HepG2 (cell line): ENCODE data around the gene SPATC1L. TPM values are rescaled to one million over a fixed set of nuclear protein-coding genes. Genes with fewer than 3 reads are reported as not detected.

Experiments used
- ATAC-seq: fragments of 200-7000 bp; cut with Tn5 transposase; 3 replicates; pipeline ENCODE4 v1.9.1; 2020; ENCODE audit warnings: mild to moderate bottlenecking, moderate library complexity
- BruUV-seq: library from RNA; stranded (reverse); fragments of 400-500 nt; replicated peaks from 2 replicates; lab custom pipeline; 2021; lab: Mats Ljungman, UMichigan
- CTCF ChIA-PET: fragments of 300-600 bp; formaldehyde crosslinking; extraction: SDS; loops from one replicate; lab custom pipeline; 2021; ENCODE audit warnings: low total read pairs, inconsistent platforms, low intra/inter-chr PET ratio; lab: Yijun Ruan, JAX
- POLR2A ChIA-PET: fragments of 350-600 bp; sonication (Branson Sonifier 250); formaldehyde crosslinking; loops from one replicate; lab custom pipeline; 2020; ENCODE audit warnings: antibody characterized with exemption, inconsistent platforms; lab: Yijun Ruan, JAX
- DNase-seq: peaks from one replicate; pipeline ENCODE4 v3.0.0-alpha.2; 2015; ENCODE audit warnings: low spot score
- FAIRE-seq: peaks from 3 replicates; lab custom pipeline; 2011; peaks lifted over from hg19 to GRCh38; lab: Jason Lieb, UNC
- H2AFZ ChIP-seq: one replicate; pipeline ENCODE4 v1.6.1; 2011; ENCODE audit warnings: low read length, inconsistent platforms
- H3K27ac ChIP-seq: fragments of 300-600 bp; 3 replicates; pipeline ENCODE4 v1.8.0; 2011; ENCODE audit warnings: mixed run types, mild to moderate bottlenecking, mixed read lengths, low read length, inconsistent platforms; ENCODE audit not compliant: insufficient read depth; ENCODE audit errors: extremely low read length
- H3K27me3 ChIP-seq, 2 experiments: fragments of 200-600 bp in 1 of 2; 2 replicates in 1 of 2; 3 replicates in 1 of 2; pipeline versions ENCODE4 v1.6.0 to v1.8.0; 2011; ENCODE audit warnings: low read length in 2 of 2, mild to moderate bottlenecking in 2 of 2, moderate library complexity in 2 of 2, inconsistent platforms in 1 of 2; ENCODE audit not compliant: insufficient read depth in 2 of 2, control insufficient read depth in 1 of 2
- H3K36me3 ChIP-seq, 2 experiments: fragments of 200-600 bp in 1 of 2; replicated peaks in 1 of 2; 2 replicates in 1 of 2; 3 replicates in 1 of 2; pipeline versions ENCODE4 v1.5.1 to v1.8.0; 2011; ENCODE audit warnings: low read length in 2 of 2, inconsistent platforms in 1 of 2; ENCODE audit not compliant: insufficient read depth in 2 of 2, control insufficient read depth in 1 of 2
- H3K4me1 ChIP-seq: 2 replicates; pipeline ENCODE4 v1.5.1; 2012; ENCODE audit warnings: low read length, inconsistent platforms; ENCODE audit not compliant: insufficient read depth
- H3K4me2 ChIP-seq: 2 replicates; pipeline ENCODE4 v1.6.0; 2011; ENCODE audit warnings: low read depth, low read length, inconsistent platforms
- H3K4me3 ChIP-seq, 3 experiments: fragments of 200-600 bp in 1 of 3; sonication (generic), shearing (Covaris generic) in 1 of 3; replicated peaks in 1 of 3; 2 replicates each; pipeline ENCODE4 v1.5.1; 2011 to 2016; ENCODE audit warnings: low read length in 3 of 3, inconsistent platforms in 2 of 3, low read depth in 2 of 3, mild to moderate bottlenecking in 2 of 3, control low read depth in 1 of 3, mixed read lengths in 1 of 3; ENCODE audit not compliant: insufficient read depth in 1 of 3
- H3K79me2 ChIP-seq: one replicate; pipeline ENCODE4 v1.6.1; 2011; ENCODE audit warnings: low read length, inconsistent platforms; ENCODE audit not compliant: insufficient read depth
- H3K9ac ChIP-seq: 2 replicates; pipeline ENCODE4 v1.6.0; 2011; ENCODE audit warnings: mild to moderate bottlenecking, low read depth, low read length, inconsistent platforms; ENCODE audit not compliant: insufficient read depth
- H3K9me3 ChIP-seq: 2 replicates; pipeline ENCODE4 v1.5.1; 2012; ENCODE audit warnings: mild to moderate bottlenecking, low read length
- H4K20me1 ChIP-seq: 2 replicates; pipeline ENCODE4 v1.6.0; 2011; ENCODE audit warnings: inconsistent platforms, mild to moderate bottlenecking, low read length, moderate library complexity; ENCODE audit not compliant: insufficient read depth
- AGO2 ChIP-seq: fragments of 200-400 bp; formaldehyde crosslinking; optimal IDR thresholded peaks from 2 replicates; pipeline ENCODE3; 2017; ENCODE audit warnings: mild to moderate bottlenecking, low read depth, low read length, moderate library complexity
- MYC ChIP-seq: sonication (generic); formaldehyde crosslinking; IDR thresholded peaks from 2 replicates; pipeline ENCODE4 v1.9.0; 2021; ENCODE audit warnings: missing genetic modification reagents, borderline replicate concordance
- ZBTB26 ChIP-seq: IDR thresholded peaks from 2 replicates; pipeline ENCODE4 v1.6.1; 2016; ENCODE audit warnings: missing compliant biosample characterization, missing genetic modification reagents, borderline replicate concordance
- ZC3H13 ChIP-seq: sonication (generic); formaldehyde crosslinking; IDR thresholded peaks from 2 replicates; pipeline ENCODE4 v1.8.1; 2023; ENCODE audit warnings: mild to moderate bottlenecking, missing genetic modification reagents, moderate library complexity
- ZFY ChIP-seq: sonication (generic); formaldehyde crosslinking; IDR thresholded peaks from 2 replicates; pipeline ENCODE4 v1.4.0; 2020; ENCODE audit warnings: missing genetic modification reagents
- ZKSCAN8 ChIP-seq: IDR thresholded peaks from 2 replicates; pipeline ENCODE4 v1.6.1; 2016; ENCODE audit warnings: borderline replicate concordance, missing genetic modification reagents, missing compliant biosample characterization
- ZNF605 ChIP-seq: sonication (generic); formaldehyde crosslinking; IDR thresholded peaks from 2 replicates; pipeline ENCODE4 v1.8.0; 2022; ENCODE audit warnings: mild to moderate bottlenecking, missing genetic modification reagents
- WGBS: methylation state at CpG from one replicate; pipeline ENCODE4 v1.1.6; 2017; ENCODE audit warnings: low lambda C conversion rate; 5-methylcytosine and 5-hydroxymethylcytosine counted together
- in situ Hi-C: cut with HindIII; loops from 2 replicates; pipeline ENCODE4 v1.10.0; 2017; ENCODE audit warnings: low pct_unique_long_range_greater_than_20kb; ENCODE audit not compliant: extremely low pct_ligation_motif_present
- intact Hi-C: fragments of 100-400 bp; cut with micrococcal nuclease; formaldehyde crosslinking; loops from one replicate; pipeline ENCODE4 v1.10.0; 2022; ENCODE audit not compliant: unreplicated experiment
- polyA plus RNA-seq, 8 experiments: library from polyadenylated mRNA; depleted of rRNA in 3 of 8; stranded (reverse) in 7 of 8; unstranded in 1 of 8; fragments of >200 nt; fragmentation: Illumina TruSeq in 4 of 8; extraction: Trizol in 4 of 8; gene quantifications; 2 replicates each; pipeline versions ENCODE4 v1.2.1 to v1.2.3, GENCODE V29; 2011 to 2016; ENCODE audit warnings: low read depth in 4 of 8, missing spikeins in 1 of 8, mixed read lengths in 1 of 8; ENCODE audit not compliant: insufficient read depth in 1 of 8
- total RNA-seq, 5 experiments: library from RNA; depleted of rRNA; stranded (reverse); fragments of >200 nt; fragmentation: Illumina TruSeq; extraction: Trizol; gene quantifications; 2 replicates each; pipeline ENCODE4 v1.2.3, GENCODE V29; 2016; ENCODE audit warnings: low read depth in 1 of 5
- TF ChIP-seq, protein P1 (sequence below): fragments of 450-650 bp; IDR thresholded peaks from 2 replicates; pipeline ENCODE4 v1.6.1; 2016
- TF ChIP-seq, protein P2 (sequence below): sonication (generic); formaldehyde crosslinking; IDR thresholded peaks from 2 replicates; pipeline ENCODE4 v1.4.0; 2020; ENCODE audit warnings: missing genetic modification reagents

SPATC1L gene
- total and polyA plus RNA-seq, 2 of the 13 experiments (the other 11 are each of a cell fraction or from before 2014, with no cell fraction given): 1.4 to 3.3 TPM

DNA sequence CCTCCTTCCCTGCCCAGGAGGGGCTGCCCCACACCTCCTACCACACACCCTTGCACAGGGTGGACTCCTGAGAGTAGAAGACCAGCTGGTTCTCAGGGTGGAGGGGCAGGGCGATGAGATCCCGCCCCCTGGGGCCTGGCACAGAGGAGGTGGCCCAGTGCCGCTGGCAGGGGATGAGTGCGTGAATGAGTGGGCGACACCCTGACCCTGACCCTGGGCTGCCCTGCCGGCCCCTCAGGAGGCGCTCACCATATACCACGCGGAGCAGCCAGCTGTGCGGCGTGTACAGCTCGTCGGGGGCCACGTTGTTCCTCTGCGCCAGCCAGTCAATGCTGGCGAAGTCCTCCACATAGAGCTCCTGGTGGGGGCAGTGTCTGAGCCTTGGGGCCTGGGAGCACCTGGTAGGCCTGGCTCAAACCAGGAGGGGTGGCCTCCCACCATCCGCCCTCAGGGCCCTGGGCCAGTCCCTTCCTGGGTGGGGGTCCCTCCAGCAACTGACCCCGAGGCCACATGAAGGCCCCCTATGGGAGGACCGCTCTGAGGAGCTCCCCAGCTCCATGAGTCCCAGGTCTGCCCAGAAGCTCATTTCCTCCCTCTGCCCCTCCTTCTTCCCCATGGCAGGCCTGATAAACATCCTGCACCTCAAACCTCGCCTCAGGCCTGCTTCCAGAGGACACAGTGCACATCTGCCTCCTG, 31.3 kb upstream of the SPATC1L start (continued):
- TF ChIP-seq AGO2 (peak; percentile 23), ZFY (CRISPR knock-in tag) (no peak), ZC3H13 (no peak), ZBTB26 (CRISPR knock-in tag) (no peak)
- TF ChIP-seq, all 625 proteins: peak for 3

DNA sequence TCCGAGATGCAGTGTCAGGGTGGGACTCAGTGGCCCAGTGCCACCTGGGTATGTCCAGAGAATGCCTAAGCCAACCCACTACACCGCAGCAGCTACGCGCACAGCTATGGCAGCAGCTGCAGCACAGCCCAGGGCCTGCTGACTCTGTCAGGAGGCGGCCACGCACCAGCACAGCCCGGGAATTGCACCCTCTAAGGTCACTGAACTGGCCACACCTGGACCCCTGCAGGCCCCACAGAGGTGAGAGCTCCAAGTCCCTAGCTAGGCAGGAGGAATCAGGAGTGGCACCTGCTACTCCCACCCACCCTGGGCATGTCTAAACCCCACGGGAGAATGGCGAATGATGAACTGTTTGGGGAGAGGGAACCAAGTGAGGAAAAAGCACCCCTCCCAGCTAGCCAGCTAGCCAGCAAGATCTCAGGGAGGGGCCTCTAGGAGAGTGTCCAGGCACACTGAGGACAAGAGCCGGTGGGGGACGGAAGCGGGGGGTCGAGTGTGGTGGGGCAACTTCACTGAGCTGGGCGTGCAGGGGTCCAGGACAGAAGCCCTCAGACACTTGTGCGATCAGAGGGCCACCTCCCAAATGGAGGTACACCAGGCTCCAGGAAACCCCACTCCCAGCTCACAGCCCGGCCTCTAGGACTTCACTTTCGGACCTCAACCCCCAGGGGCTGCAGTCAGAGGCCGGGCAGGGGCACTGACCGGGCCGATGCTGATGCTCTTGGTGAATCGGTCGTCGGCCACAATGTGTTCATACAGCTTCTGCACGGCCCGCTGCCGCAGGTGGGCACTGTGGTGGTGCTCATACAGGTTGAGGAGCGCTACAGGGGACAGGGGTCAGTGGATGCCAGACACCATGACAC, 30.4 kb upstream of the SPATC1L start:
- CTCF ChIA-PET: no interaction called here

More for the DNA sequence above, 30.4 kb upstream of the SPATC1L start:
- 95% methylated on average over 11 of the region's 27 CpGs for WGBS
- H3K4me2 ChIP-seq: no peak overlapping the region
- TF ChIP-seq MYC (CRISPR knock-in tag): no peak
- TF ChIP-seq, protein P1, sequence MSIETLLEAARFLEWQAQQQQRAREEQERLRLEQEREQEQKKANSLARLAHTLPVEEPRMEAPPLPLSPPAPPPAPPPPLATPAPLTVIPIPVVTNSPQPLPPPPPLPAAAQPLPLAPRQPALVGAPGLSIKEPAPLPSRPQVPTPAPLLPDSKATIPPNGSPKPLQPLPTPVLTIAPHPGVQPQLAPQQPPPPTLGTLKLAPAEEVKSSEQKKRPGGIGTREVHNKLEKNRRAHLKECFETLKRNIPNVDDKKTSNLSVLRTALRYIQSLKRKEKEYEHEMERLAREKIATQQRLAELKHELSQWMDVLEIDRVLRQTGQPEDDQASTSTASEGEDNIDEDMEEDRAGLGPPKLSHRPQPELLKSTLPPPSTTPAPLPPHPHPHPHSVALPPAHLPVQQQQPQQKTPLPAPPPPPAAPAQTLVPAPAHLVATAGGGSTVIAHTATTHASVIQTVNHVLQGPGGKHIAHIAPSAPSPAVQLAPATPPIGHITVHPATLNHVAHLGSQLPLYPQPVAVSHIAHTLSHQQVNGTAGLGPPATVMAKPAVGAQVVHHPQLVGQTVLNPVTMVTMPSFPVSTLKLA: no peak
- TF ChIP-seq ZKSCAN8 (CRISPR knock-in tag): no peak
- TF ChIP-seq, protein P2, sequence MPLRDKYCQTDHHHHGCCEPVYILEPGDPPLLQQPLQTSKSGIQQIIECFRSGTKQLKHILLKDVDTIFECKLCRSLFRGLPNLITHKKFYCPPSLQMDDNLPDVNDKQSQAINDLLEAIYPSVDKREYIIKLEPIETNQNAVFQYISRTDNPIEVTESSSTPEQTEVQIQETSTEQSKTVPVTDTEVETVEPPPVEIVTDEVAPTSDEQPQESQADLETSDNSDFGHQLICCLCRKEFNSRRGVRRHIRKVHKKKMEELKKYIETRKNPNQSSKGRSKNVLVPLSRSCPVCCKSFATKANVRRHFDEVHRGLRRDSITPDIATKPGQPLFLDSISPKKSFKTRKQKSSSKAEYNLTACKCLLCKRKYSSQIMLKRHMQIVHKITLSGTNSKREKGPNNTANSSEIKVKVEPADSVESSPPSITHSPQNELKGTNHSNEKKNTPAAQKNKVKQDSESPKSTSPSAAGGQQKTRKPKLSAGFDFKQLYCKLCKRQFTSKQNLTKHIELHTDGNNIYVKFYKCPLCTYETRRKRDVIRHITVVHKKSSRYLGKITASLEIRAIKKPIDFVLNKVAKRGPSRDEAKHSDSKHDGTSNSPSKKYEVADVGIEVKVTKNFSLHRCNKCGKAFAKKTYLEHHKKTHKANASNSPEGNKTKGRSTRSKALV: no peak
- no peak for TF ChIP-seq ZNF605 (CRISPR knock-in tag)
- H3K9me3 ChIP-seq: no peaks in the 10 kb centered on the region
- FAIRE-seq (no peak), DNase-seq (no peak), ATAC-seq (no peak)
- H3K27me3 ChIP-seq: no peaks in the 10 kb centered on the region
- BruUV-seq: no TSS peak
- H3K9ac ChIP-seq: no peak overlapping the region
- intact Hi-C loops (no loop called here), in situ Hi-C loops (no loop called here)
- peaks cover 4% of the 10 kb centered on the region for H3K79me2 ChIP-seq
- no peak overlapping the region for H3K4me3 ChIP-seq
- H3K36me3 ChIP-seq: peaks cover 15 to 75% of the 10 kb centered on the region in 2 experiments
- H2AFZ ChIP-seq: no peak overlapping the region
- no peak overlapping the region for H3K27ac ChIP-seq
- no peaks in the 10 kb centered on the region for H4K20me1 ChIP-seq
- H3K4me1 ChIP-seq: no peaks in the 10 kb centered on the region
- POLR2A ChIA-PET: no interaction called here
